SH-SY5Y (cell line): ENCODE measurements around the gene HOXB8.

Experiments used
- GATA2 ChIP-seq: IDR thresholded peaks from 2 replicates; pipeline ENCODE4 v1.6.1; 2011; ENCODE audit warnings: mild to moderate bottlenecking, low read depth, low read length
- GATA3 ChIP-seq: IDR thresholded peaks from 2 replicates; pipeline ENCODE4 v1.6.1; 2011; ENCODE audit warnings: low read depth, mild to moderate bottlenecking, low read length, moderate library complexity

GRCh38 chr17:48577330-48577945, 37.7 kb downstream of the HOXB8 start:
- TF ChIP-seq GATA2 (no peak), GATA3 (no peak)
